Measurements from ENCODE around the gene FYN. TPM values are rescaled to one million over a fixed set of nuclear protein-coding genes. Genes with fewer than 3 reads are reported as not detected.

Gene FYN
- total and polyA plus RNA-seq, 9 of the 15 experiments (the other 6 are each of a cell fraction or from before 2014, with no cell fraction given) = 2.9 to 22.1 (median 11.4) TPM

DNA sequence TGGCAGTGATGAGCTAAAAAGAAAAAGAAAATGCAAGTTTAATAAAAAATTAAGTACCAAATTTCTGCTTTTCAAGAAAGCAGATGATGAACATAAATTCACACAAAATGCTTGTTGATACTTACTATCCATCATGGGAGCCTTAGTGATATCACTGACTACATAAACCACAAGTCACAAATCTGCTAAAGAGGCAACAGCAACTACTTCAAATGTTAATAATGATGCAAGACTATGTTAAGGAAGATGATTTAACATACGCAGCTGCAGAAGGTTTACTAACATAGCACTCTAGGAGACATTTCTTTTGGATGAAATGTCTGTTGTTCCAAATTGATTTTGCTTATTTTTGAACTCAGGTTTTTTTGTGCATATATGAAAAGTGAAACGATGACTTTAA is 18.6 kb downstream of the FYN start (continued):
- TF ChIP-seq AFF1 (IDR thresholded peaks at IDR 0.05; ENCODE audit: low read depth in 1 of 2, partially characterized antibody in 2 of 2) (no peak), NFIX (CRISPR knock-in tag; IDR thresholded peaks at IDR 0.05; ENCODE audit: low read depth) (no peak), CEBPB (tag; IDR thresholded peaks at IDR 0.05) (peak; percentile 33; the same call in 1 of the 2 replicates), ZNF717 (CRISPR knock-in tag; IDR thresholded peaks at IDR 0.05) (no peak), DDX20 (tag; IDR thresholded peaks at IDR 0.05; ENCODE audit: low read depth) (no peak), EP400 (IDR thresholded peaks at IDR 0.05) (no peak), ZNF436 (CRISPR knock-in tag; IDR thresholded peaks at IDR 0.05) (no peak), NBN (IDR thresholded peaks at IDR 0.05; ENCODE audit: low read depth) (no peak), BRF1 (IDR thresholded peaks at IDR 0.05; ENCODE audit: borderline replicate concordance, extremely low read depth, insufficient read length) (no peak), POLR2A (conservative IDR thresholded peaks at IDR 0.05) (no peak)
- TF ChIP-seq, protein P1, sequence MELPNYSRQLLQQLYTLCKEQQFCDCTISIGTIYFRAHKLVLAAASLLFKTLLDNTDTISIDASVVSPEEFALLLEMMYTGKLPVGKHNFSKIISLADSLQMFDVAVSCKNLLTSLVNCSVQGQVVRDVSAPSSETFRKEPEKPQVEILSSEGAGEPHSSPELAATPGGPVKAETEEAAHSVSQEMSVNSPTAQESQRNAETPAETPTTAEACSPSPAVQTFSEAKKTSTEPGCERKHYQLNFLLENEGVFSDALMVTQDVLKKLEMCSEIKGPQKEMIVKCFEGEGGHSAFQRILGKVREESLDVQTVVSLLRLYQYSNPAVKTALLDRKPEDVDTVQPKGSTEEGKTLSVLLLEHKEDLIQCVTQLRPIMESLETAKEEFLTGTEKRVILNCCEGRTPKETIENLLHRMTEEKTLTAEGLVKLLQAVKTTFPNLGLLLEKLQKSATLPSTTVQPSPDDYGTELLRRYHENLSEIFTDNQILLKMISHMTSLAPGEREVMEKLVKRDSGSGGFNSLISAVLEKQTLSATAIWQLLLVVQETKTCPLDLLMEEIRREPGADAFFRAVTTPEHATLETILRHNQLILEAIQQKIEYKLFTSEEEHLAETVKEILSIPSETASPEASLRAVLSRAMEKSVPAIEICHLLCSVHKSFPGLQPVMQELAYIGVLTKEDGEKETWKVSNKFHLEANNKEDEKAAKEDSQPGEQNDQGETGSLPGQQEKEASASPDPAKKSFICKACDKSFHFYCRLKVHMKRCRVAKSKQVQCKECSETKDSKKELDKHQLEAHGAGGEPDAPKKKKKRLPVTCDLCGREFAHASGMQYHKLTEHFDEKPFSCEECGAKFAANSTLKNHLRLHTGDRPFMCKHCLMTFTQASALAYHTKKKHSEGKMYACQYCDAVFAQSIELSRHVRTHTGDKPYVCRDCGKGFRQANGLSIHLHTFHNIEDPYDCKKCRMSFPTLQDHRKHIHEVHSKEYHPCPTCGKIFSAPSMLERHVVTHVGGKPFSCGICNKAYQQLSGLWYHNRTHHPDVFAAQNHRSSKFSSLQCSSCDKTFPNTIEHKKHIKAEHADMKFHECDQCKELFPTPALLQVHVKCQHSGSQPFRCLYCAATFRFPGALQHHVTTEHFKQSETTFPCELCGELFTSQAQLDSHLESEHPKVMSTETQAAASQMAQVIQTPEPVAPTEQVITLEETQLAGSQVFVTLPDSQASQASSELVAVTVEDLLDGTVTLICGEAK (IDR thresholded peaks at IDR 0.05) = no peak
- TF ChIP-seq, protein P1 (CRISPR knock-in tag; IDR thresholded peaks at IDR 0.05) = no peak

Measured in K562 (cell line).